Ovary (tissue), 9 donors: Measurements from ENCODE around the gene MRGPRX4. TPM values are rescaled to one million over a fixed set of nuclear protein-coding genes. Genes with fewer than 3 reads are reported as not detected.
"Not testable (repeated sequence)": the region's sequence is repeated elsewhere in the genome, so short reads cannot be mapped to it uniquely, and the experiment has no call there.

ENCODE experiments used
- DNase-seq, 5 donors: peaks; one replicate each; pipeline ENCODE4 v3.0.0-alpha.2; 2019 to 2020
- H3K27ac ChIP-seq, 2 donors: fragments of 200-600 bp; one replicate each; pipeline versions ENCODE4 v1.5.1 to v1.8.0; 2019 to 2022
- H3K27me3 ChIP-seq: fragments of 200-600 bp; one replicate; pipeline ENCODE4 v1.8.0; 2022
- H3K36me3 ChIP-seq: fragments of 200-600 bp; sonication (generic); one replicate; pipeline ENCODE4 v1.5.1; 2019
- H3K4me1 ChIP-seq: one replicate; pipeline ENCODE4 v1.8.1; 2013; ENCODE audit warnings: mild to moderate bottlenecking, moderate library complexity; ENCODE audit not compliant: insufficient read depth
- H3K4me3 ChIP-seq: fragments of 200-600 bp; sonication (generic); one replicate; pipeline ENCODE4 v1.5.1; 2017
- H3K9me3 ChIP-seq, 2 donors: fragments of 200-600 bp in 1 of 2; sonication (generic) in 1 of 2; one replicate each; pipeline versions ENCODE4 v1.5.1 to v1.8.1; 2013 to 2019; ENCODE audit warnings: mild to moderate bottlenecking in 1 of 2, moderate library complexity in 1 of 2
- CTCF ChIP-seq, 3 donors: fragments of 450-650 bp in 2 of 3; fragments of 200-600 bp in 1 of 3; IDR thresholded peaks; one replicate each; pipeline versions ENCODE4 v1.5.1 to v1.8.0; 2016 to 2022; ENCODE audit warnings: antibody characterized with exemption in 3 of 3, mild to moderate bottlenecking in 1 of 3
- EP300 ChIP-seq: sonication (generic); formaldehyde crosslinking; IDR thresholded peaks from one replicate; pipeline ENCODE4 v1.6.1; 2017; ENCODE audit warnings: antibody characterized with exemption
- POLR2A ChIP-seq: fragments of 450-650 bp; IDR thresholded peaks from one replicate; pipeline ENCODE4 v1.6.1; 2017; ENCODE audit warnings: antibody characterized with exemption, mild to moderate bottlenecking, moderate library complexity
- WGBS, 3 donors: extraction: QIAGEN DNeasy Blood & Tissue Kit in 1 of 3; methylation state at CpG; one replicate each; pipeline versions ENCODE4 v1.1.5 to v1.1.7; 2013 to 2017; 5-methylcytosine and 5-hydroxymethylcytosine counted together
- intact Hi-C, 4 donors: fragments of 100-400 bp; cut with DNase I; formaldehyde crosslinking; loops; one replicate each; pipeline versions ENCODE4 v1.11.0 to v1.15.1; 2022 to 2023
- polyA plus RNA-seq, 2 donors: library from polyadenylated mRNA; stranded (reverse); fragments of 200-250 nt in 1 of 2; fragments of 350-450 nt in 1 of 2; fragmentation: Illumina TruSeq in 1 of 2; extraction: RNeasy Lipid Tissue Mini Kit (QIAGEN cat#74804) in 1 of 2; gene quantifications; one replicate each; pipeline ENCODE4 v1.2.3, GENCODE V29; 2013 to 2014
- total RNA-seq, 7 donors: library from RNA; depleted of rRNA in 2 of 7; stranded (reverse); fragments of >200 nt in 2 of 7; fragmentation: NEBNext Ultra II Directional in 3 of 7; extraction: Animal tissue kit (Norgen Biotek cat#: 25700) in 3 of 7; gene quantifications; one replicate each; pipeline versions ENCODE4 v1.1.0 to v1.2.4, GENCODE V29; 2016 to 2023
- donor health status: DM: no; HTN: no; CAD: no; lungs with moderate emphysema.
- donor health status: DM: no; HTN: no; CAD: no.
- donor health status: Bipolar disorder and iron deficiency.
- donor health status: DM: yes; HTN: yes; CAD: no.
- donor health status: DM: no; HTN: no; CAD: no.
- donor health status: DM: yes; HTN: yes; CAD: no.

The MRGPRX4 gene
- total and polyA plus RNA-seq, 9 donors = not detected

- intact Hi-C loops = no loop called here
- TF ChIP-seq POLR2A (no peak), EP300 (no peak), CTCF (IDR thresholded peaks at IDR 0.05) (no peak)
- DNase-seq = no peak
- Histone ChIP-seq H3K9me3 (no peaks in the 10 kb centered on the region), H3K4me1 (no peaks in the 10 kb centered on the region), H3K27me3 (no peaks in the 10 kb centered on the region), H3K36me3 (no peaks in the 10 kb centered on the region), H3K4me3 (no peak overlapping the region), H3K27ac (no peak overlapping the region)
- WGBS, 3 donors = 52 to 73% (median 65%) methylated on average over 4 of the region's 4 CpGs
Observed at GRCh38 chr11:18171377-18172000, 1.1 kb upstream of the MRGPRX4 start.

GRCh38 chr11:18173225-18173866 is 709 bp downstream of the MRGPRX4 start:
- Histone ChIP-seq H3K4me1 (no peaks in the 10 kb centered on the region), H3K27me3 (no peaks in the 10 kb centered on the region), H3K27ac (no peak overlapping the region), H3K4me3 (no peak overlapping the region), H3K36me3 (no peaks in the 10 kb centered on the region), H3K9me3 (no peaks in the 10 kb centered on the region)
- no peak for DNase-seq
- intact Hi-C loops = no loop called here
- 86 to 91% (median 90%) methylated on average over 28 of the region's 28 CpGs for WGBS, 3 donors
- TF ChIP-seq CTCF (IDR thresholded peaks at IDR 0.05) (no peak), POLR2A (no peak), EP300 (no peak)

GRCh38 chr11:18188796-18189195 is 16.2 kb downstream of the MRGPRX4 start:
- TF ChIP-seq POLR2A = no peak
- no peak for TF ChIP-seq CTCF (IDR thresholded peaks at IDR 0.05)
- TF ChIP-seq EP300 = no peak

GRCh38 chr11:18189476-18190245 is 17.0 kb downstream of the MRGPRX4 start:
- H3K9me3 ChIP-seq, H3K4me1 ChIP-seq, H3K4me3 ChIP-seq, H3K27me3 ChIP-seq, DNase-seq, intact Hi-C loops, H3K36me3 ChIP-seq, H3K27ac ChIP-seq: not testable (repeated sequence)
- WGBS, 3 donors = 88 to 90% (median 89%) methylated on average over 34 of the region's 34 CpGs

More at GRCh38 chr11:18188796-18189195, 16.2 kb downstream of the MRGPRX4 start:
- H3K4me1 ChIP-seq = no peaks in the 10 kb centered on the region
- H3K36me3 ChIP-seq = no peaks in the 10 kb centered on the region
- no peak for DNase-seq
- no peaks in the 10 kb centered on the region for H3K9me3 ChIP-seq
- WGBS, 3 donors = 90 to 94% (median 93%) methylated on average over 24 of the region's 24 CpGs
- H3K27me3 ChIP-seq = no peaks in the 10 kb centered on the region
- no peak overlapping the region for H3K4me3 ChIP-seq
- H3K27ac ChIP-seq = no peak overlapping the region
- intact Hi-C loops = no loop called here

GRCh38 chr11:18191376-18191775 is 18.7 kb downstream of the MRGPRX4 start:
- TF ChIP-seq EP300 (no peak), POLR2A (no peak), CTCF (IDR thresholded peaks at IDR 0.05) (no peak)
- WGBS, 3 donors = 89 to 96% (median 95%) methylated on average over 3 of the region's 3 CpGs
- Histone ChIP-seq H3K27ac (no peak overlapping the region), H3K9me3 (no peaks in the 10 kb centered on the region), H3K36me3 (no peaks in the 10 kb centered on the region), H3K27me3 (no peaks in the 10 kb centered on the region), H3K4me1 (no peaks in the 10 kb centered on the region), H3K4me3 (no peak overlapping the region)
- DNase-seq = no peak
- intact Hi-C loops = no loop called here
